Lower leg skin (tissue), 4 donors: ENCODE results near the gene DOK7. TPM values are rescaled to one million over a fixed set of nuclear protein-coding genes. Genes with fewer than 3 reads are reported as not detected.

Source experiments
- DNase-seq, 2 donors: peaks; one replicate each; pipeline ENCODE4 v3.0.0-alpha.2; 2019; ENCODE audit warnings: low spot score in 2 of 2
- H3K4me3 ChIP-seq: fragments of 200-600 bp; sonication (generic); 2 replicates; pipeline ENCODE4 v1.5.1; 2017; ENCODE audit warnings: mild to moderate bottlenecking, low read depth; ENCODE audit not compliant: poor library complexity, severe bottlenecking
- CTCF ChIP-seq, 3 donors: fragments of 450-650 bp; IDR thresholded peaks; one replicate each; pipeline ENCODE4 v1.5.1; 2016; ENCODE audit warnings: antibody characterized with exemption in 3 of 3, mild to moderate bottlenecking in 3 of 3, moderate library complexity in 2 of 3
- POLR2A ChIP-seq, 2 donors: fragments of 450-650 bp; IDR thresholded peaks; one replicate each; pipeline ENCODE4 v1.6.1; 2016 to 2017; ENCODE audit warnings: antibody characterized with exemption in 2 of 2, mild to moderate bottlenecking in 1 of 2, moderate library complexity in 1 of 2
- WGBS, 2 donors: methylation state at CpG; one replicate each; pipeline ENCODE4 v1.1.5; 2018; 5-methylcytosine and 5-hydroxymethylcytosine counted together
- intact Hi-C: fragments of 100-400 bp; cut with DNase I; formaldehyde crosslinking; loops from one replicate; pipeline ENCODE4 v1.15.0; 2023; ENCODE audit warnings: low total_unique reads
- total RNA-seq, 4 donors: library from RNA; depleted of rRNA; stranded (reverse); fragments of >200 nt; gene quantifications; one replicate each; pipeline ENCODE4 v1.1.0, GENCODE V29; 2016

Gene DOK7
- total RNA-seq, 4 donors from 2014 or later = 1.9 to 9.8 (median 5.9) TPM

- 74 to 85% methylated on average over 39 to 50 of the region's 55 CpGs for WGBS, 2 donors
- no peak overlapping the region for H3K4me3 ChIP-seq
- no peak for TF ChIP-seq CTCF (IDR thresholded peaks at IDR 0.05)
- TF ChIP-seq POLR2A (IDR thresholded peaks at IDR 0.05) = no peak
- no peak for DNase-seq
- intact Hi-C loops = no loop called here
Measured at GRCh38 chr4:3492741-3493719, 29.9 kb downstream of the DOK7 start.

- H3K4me3 ChIP-seq = no peak overlapping the region
- no peak for DNase-seq
- 50 to 58% methylated on average over 8 to 12 of the region's 20 CpGs for WGBS, 2 donors
- intact Hi-C loops = no loop called here
- TF ChIP-seq POLR2A (IDR thresholded peaks at IDR 0.05) (no peak), CTCF (IDR thresholded peaks at IDR 0.05) (no peak)
Measured at GRCh38 chr4:3493720-3494461, 30.8 kb downstream of the DOK7 start.

GRCh38 chr4:3494462-3494871, 31.4 kb downstream of the DOK7 start:
- WGBS, 2 donors = 33 to 39% methylated on average over 9 to 15 of the region's 15 CpGs
- no peak for DNase-seq
- intact Hi-C loops = no loop called here
- H3K4me3 ChIP-seq = no peak overlapping the region
- no peak for TF ChIP-seq CTCF (IDR thresholded peaks at IDR 0.05)
- TF ChIP-seq POLR2A (IDR thresholded peaks at IDR 0.05) = no peak

GRCh38 chr4:3495204-3495975, 32.3 kb downstream of the DOK7 start:
- H3K4me3 ChIP-seq = no peak overlapping the region
- intact Hi-C loops = no loop called here
- no peak for TF ChIP-seq CTCF (IDR thresholded peaks at IDR 0.05)
- DNase-seq = no peak
- 72% methylated on average over 15 to 25 of the region's 28 CpGs for WGBS, 2 donors

- no peak for DNase-seq
- WGBS, 2 donors = 56 to 72% methylated on average over 12 to 14 of the region's 14 CpGs
- no peak for TF ChIP-seq CTCF (IDR thresholded peaks at IDR 0.05)
- TF ChIP-seq POLR2A (IDR thresholded peaks at IDR 0.05) = no peak
- H3K4me3 ChIP-seq = no peak overlapping the region
- intact Hi-C loops = no loop called here
Measured at GRCh38 chr4:3496021-3496420, 32.9 kb downstream of the DOK7 start.
